NB4 (cell line): ENCODE results near the gene EEF2KMT.

Experiments
- DNase-seq: peaks from one replicate; pipeline ENCODE4 v3.0.0; 2010; ENCODE audit warnings: low read depth
- H3K4me3 ChIP-seq: one replicate; pipeline ENCODE4 v1.5.1; 2011; ENCODE audit warnings: mild to moderate bottlenecking, low read depth, low read length, moderate library complexity
- CTCF ChIP-seq: IDR thresholded peaks from one replicate; pipeline ENCODE4 v1.5.1; 2012; ENCODE audit warnings: low read depth, low read length
- MAX ChIP-seq: IDR thresholded peaks from 2 replicates; pipeline ENCODE4 v1.6.1; 2011; ENCODE audit warnings: low read depth, low read length
- MYC ChIP-seq: IDR thresholded peaks from 2 replicates; pipeline ENCODE4 v1.6.1; 2011; ENCODE audit warnings: low read depth, low read length
- POLR2A ChIP-seq: IDR thresholded peaks from 2 replicates; pipeline ENCODE4 v1.6.1; 2011; ENCODE audit warnings: mild to moderate bottlenecking; ENCODE audit not compliant: insufficient read length; ENCODE audit errors: extremely low read depth

Gene EEF2KMT

GRCh38 chr16:5041600-5042133 is 55.9 kb downstream of the EEF2KMT start:
- TF ChIP-seq CTCF (no peak), MYC (no peak), MAX (no peak), POLR2A (no peak)
- no peak overlapping the region for H3K4me3 ChIP-seq
- DNase-seq: no peak

GRCh38 chr16:5040451-5040850 is 57.1 kb downstream of the EEF2KMT start:
- no peak for DNase-seq
- TF ChIP-seq POLR2A (no peak), MYC (no peak), MAX (no peak), CTCF (no peak)
- no peak overlapping the region for H3K4me3 ChIP-seq

GRCh38 chr16:5036228-5037156 is 61.1 kb downstream of the EEF2KMT start:
- H3K4me3 ChIP-seq: no peak overlapping the region
- DNase-seq: no peak
- TF ChIP-seq MAX: no peak
- TF ChIP-seq MYC: no peak
- TF ChIP-seq CTCF: no peak
- no peak for TF ChIP-seq POLR2A

- DNase-seq: no peak
- H3K4me3 ChIP-seq: no peak overlapping the region
- TF ChIP-seq CTCF (no peak), POLR2A (no peak), MAX (no peak), MYC (no peak)
These were observed 61.7 kb downstream of the EEF2KMT start for GRCh38 chr16:5035909-5036227.
